HAP-1 (cell line): Measurements from ENCODE around the gene KHDRBS1.
"Not testable (repeated sequence)": the region's sequence is repeated elsewhere in the genome, so short reads cannot be mapped to it uniquely, and the experiment has no call there.

Experiments
- DNase-seq, 2 experiments: peaks; one replicate each; pipeline ENCODE4 v3.0.0-alpha.2; 2016 to 2020; ENCODE audit warnings: low spot score in 2 of 2
- H3K27me3 ChIP-seq: fragments of 250-450 bp; sonication (Bioruptor Pico); 2 replicates; pipeline ENCODE4 v1.5.1; 2020; ENCODE audit warnings: low read depth, mild to moderate bottlenecking, moderate library complexity
- H3K36me3 ChIP-seq: fragments of 250-450 bp; sonication (Bioruptor Pico); replicated peaks from 2 replicates; pipeline ENCODE4 v1.5.1; 2020; ENCODE audit warnings: mild to moderate bottlenecking
- H3K4me1 ChIP-seq: fragments of 250-450 bp; sonication (Bioruptor Pico); 2 replicates; pipeline ENCODE4 v1.5.1; 2020; ENCODE audit warnings: mild to moderate bottlenecking
- H3K4me3 ChIP-seq: fragments of 250-450 bp; sonication (Bioruptor Pico); 2 replicates; pipeline ENCODE4 v1.5.1; 2020; ENCODE audit warnings: mild to moderate bottlenecking, moderate library complexity
- H3K9me3 ChIP-seq: fragments of 250-450 bp; sonication (Bioruptor Pico); 2 replicates; pipeline ENCODE4 v1.5.1; 2020; ENCODE audit warnings: mild to moderate bottlenecking, moderate library complexity
- in situ Hi-C: fragments of 300-500 bp; cut with MboI; formaldehyde crosslinking; loops from 3 replicates; pipeline ENCODE4 v1.14.3; 2020; ENCODE audit warnings: low sequenced_read_pairs, inconsistent platforms, mixed read lengths

Gene KHDRBS1

DNA sequence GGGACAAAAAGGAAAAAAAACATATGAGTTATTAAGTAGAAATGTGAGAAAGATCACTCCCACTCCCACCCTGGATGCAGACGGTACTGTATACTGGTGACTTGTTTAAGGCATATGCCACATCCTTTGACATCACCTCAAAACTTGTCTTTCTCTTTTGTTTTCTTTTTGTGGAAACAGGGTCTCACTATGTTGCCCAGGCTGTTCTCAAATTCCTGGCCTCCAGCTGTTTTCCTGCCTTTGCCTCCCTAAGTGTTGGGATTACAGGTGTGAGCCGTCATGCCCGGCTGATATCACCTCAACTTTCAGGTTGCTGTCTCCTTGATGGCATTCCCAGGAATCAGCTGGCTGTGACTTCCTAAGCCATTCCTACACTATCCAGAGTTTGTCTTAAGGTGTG is 18.4 kb upstream of the KHDRBS1 start:
- no peaks in the 10 kb centered on the region for H3K9me3 ChIP-seq
- DNase-seq = no peak
- H3K36me3 ChIP-seq = no peaks in the 10 kb centered on the region
- H3K4me1 ChIP-seq = no peaks in the 10 kb centered on the region
- H3K27me3 ChIP-seq = no peaks in the 10 kb centered on the region; the same call in 1 of the 2 replicates
- H3K4me3 ChIP-seq = no peak overlapping the region
- in situ Hi-C loops = no loop called here

GRCh38 chr1:31996121-31996520 is 17.5 kb upstream of the KHDRBS1 start:
- in situ Hi-C loops, H3K4me1 ChIP-seq, DNase-seq, H3K36me3 ChIP-seq, H3K27me3 ChIP-seq, H3K4me3 ChIP-seq, H3K9me3 ChIP-seq: not testable (repeated sequence)

GRCh38 chr1:32001863-32002262 is 11.8 kb upstream of the KHDRBS1 start:
- Histone ChIP-seq H3K4me1 (no peaks in the 10 kb centered on the region), H3K4me3 (no peak overlapping the region), H3K36me3 (no peaks in the 10 kb centered on the region), H3K9me3 (no peaks in the 10 kb centered on the region), H3K27me3 (no peaks in the 10 kb centered on the region)
- DNase-seq = no peak
- in situ Hi-C loops = no loop called here

DNA sequence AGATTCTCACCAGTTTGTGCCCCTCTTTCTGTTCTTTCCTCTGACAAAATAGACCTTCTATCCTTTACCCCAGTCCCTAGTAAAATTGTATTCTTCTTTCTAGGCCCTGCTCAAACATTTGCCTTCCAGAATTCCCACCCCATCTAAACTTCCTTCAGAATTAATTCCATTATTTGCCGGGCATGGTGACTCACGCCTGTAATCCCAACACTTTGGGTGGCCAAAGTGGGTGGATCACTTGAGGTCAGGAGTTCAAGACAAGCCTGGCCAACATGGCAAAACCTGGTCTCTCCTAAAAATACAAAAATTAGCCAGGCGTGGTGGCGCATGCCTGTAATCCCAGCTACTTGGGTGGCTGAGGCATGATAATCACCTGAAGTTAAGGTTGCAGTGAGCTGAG is 11.4 kb upstream of the KHDRBS1 start:
- H3K36me3 ChIP-seq, H3K4me1 ChIP-seq, in situ Hi-C loops, H3K27me3 ChIP-seq, H3K4me3 ChIP-seq, H3K9me3 ChIP-seq, DNase-seq: not testable (repeated sequence)

DNA sequence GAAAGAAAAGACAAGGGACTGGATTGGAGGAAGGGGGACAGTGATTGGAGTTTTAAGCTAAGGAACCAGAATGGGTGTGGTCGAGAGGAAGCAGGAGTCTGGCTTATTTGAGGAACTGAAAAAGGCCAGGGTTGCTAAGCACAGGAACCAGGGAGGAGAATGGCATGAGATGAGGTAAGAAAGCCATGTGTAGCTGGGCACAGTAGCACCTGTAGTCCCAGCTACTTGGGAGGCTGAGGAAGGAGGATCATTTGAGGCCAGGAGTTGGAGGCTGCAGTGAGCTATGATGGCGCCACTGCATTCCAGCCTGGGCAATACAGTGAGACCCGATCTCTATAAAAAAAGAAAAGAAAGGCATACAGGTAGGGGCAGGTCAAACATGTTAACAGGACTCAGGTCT is 8.1 kb upstream of the KHDRBS1 start:
- Histone ChIP-seq H3K4me3 (no peak overlapping the region), H3K4me1 (no peaks in the 10 kb centered on the region), H3K27me3 (no peaks in the 10 kb centered on the region), H3K36me3 (no peaks in the 10 kb centered on the region), H3K9me3 (no peaks in the 10 kb centered on the region)
- in situ Hi-C loops = no loop called here
- no peak for DNase-seq

DNA sequence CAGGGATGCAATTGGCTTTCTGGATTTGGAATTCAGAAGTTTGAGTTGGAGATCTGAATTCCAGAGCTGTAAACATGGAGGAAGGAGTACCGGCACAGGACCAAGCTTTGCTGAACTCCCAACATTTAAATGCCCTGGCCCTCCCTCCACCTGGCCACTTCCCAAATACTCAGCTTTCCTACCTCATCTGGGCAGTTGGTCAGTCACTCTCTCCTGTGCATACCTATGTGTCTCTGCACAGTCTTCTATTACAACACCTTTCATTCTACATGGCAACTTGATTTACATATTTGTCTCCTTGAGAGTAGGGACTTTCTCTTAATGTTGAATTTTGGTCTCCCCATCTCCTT is 6.1 kb upstream of the KHDRBS1 start:
- Histone ChIP-seq H3K4me1 (no peaks in the 10 kb centered on the region), H3K9me3 (no peaks in the 10 kb centered on the region), H3K36me3 (no peaks in the 10 kb centered on the region), H3K4me3 (no peak overlapping the region), H3K27me3 (no peaks in the 10 kb centered on the region)
- in situ Hi-C loops = no loop called here
- DNase-seq = no peak

- no peak for DNase-seq
- H3K9me3 ChIP-seq = no peaks in the 10 kb centered on the region
- H3K27me3 ChIP-seq = no peaks in the 10 kb centered on the region
- H3K4me1 ChIP-seq = peaks cover under 1% of the 10 kb centered on the region; the same call in 1 of the 2 replicates
- in situ Hi-C loops = no loop called here
- H3K4me3 ChIP-seq = no peak overlapping the region
- peaks cover 13% of the 10 kb centered on the region for H3K36me3 ChIP-seq
Observed at GRCh38 chr1:32010246-32010645, 3.4 kb upstream of the KHDRBS1 start.

DNA sequence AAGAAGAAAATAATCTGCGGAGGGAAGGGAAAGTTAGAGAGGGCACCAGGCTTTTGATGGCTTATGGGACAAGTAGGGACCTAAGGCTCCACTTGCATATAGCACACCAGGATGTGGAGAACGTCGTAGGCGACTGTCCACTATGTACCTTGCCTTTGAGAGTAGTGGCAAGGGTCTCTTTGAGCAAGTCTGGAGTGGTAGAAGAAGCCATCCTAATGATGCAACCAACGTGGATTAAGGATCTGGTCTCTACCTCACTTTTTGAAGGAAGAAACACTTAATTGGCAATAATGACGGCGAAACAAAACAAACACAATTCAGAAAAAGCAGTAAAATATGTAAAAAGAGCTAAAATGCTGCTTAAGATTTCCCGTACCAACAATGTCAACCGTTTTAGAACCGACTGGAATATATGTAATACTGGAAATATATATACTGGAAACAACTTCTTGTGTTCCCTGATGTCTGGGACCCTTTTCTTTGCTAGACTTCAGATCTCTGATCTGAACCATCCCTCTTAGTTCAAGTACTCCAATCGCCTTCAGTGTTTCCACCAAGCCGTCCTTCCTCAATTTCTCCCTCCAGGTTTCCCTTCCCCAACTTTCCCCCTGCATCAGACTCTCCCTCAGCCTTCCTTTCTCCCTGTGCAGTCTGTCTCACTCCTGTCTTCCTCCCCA is 821 bp upstream of the KHDRBS1 start:
- no peak for DNase-seq
- H3K4me1 ChIP-seq = peaks cover 13% of the 10 kb centered on the region
- peak overlapping the region; percentile 99 for H3K4me3 ChIP-seq
- no peaks in the 10 kb centered on the region for H3K27me3 ChIP-seq
- H3K9me3 ChIP-seq = no peaks in the 10 kb centered on the region
- peaks cover 23% of the 10 kb centered on the region for H3K36me3 ChIP-seq
- in situ Hi-C loops = no loop called here

- in situ Hi-C loops = no loop called here
- Histone ChIP-seq H3K4me1 (peaks cover 21% of the 10 kb centered on the region), H3K27me3 (no peaks in the 10 kb centered on the region), H3K4me3 (peak overlapping the region; percentile 99), H3K36me3 (peaks cover 26% of the 10 kb centered on the region), H3K9me3 (no peaks in the 10 kb centered on the region)
- DNase-seq = peak in 1 of 2 experiments; percentile 71
Observed at GRCh38 chr1:32014199-32014947, 705 bp downstream of the KHDRBS1 start.

DNA sequence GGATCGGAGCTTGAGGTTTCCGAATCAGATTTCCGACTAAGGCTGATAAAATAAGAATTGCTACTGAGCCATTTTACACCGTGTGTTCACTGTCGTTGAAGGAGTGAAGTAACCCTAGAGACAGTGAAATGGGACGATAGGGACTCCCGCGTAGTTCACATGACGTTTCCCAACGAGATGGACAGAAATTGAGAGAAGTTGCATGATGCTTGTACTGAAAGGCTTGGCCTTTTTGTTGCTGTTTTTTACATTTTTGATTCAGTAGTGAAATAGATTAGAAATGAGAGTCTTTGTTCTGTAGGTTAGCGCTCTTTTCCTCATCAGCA is 1.2 kb downstream of the KHDRBS1 start:
- Histone ChIP-seq H3K4me3 (peak overlapping the region; percentile 99), H3K27me3 (no peaks in the 10 kb centered on the region), H3K9me3 (no peaks in the 10 kb centered on the region), H3K36me3 (peaks cover 26% of the 10 kb centered on the region), H3K4me1 (peaks cover 23% of the 10 kb centered on the region)
- DNase-seq = no peak
- in situ Hi-C loops = no loop called here

GRCh38 chr1:32020339-32020738 is 6.7 kb downstream of the KHDRBS1 start:
- H3K4me3 ChIP-seq = no peak overlapping the region
- no peaks in the 10 kb centered on the region for H3K9me3 ChIP-seq
- DNase-seq = no peak
- peaks cover 36% of the 10 kb centered on the region for H3K4me1 ChIP-seq
- in situ Hi-C loops = no loop called here
- peaks cover 32% of the 10 kb centered on the region for H3K36me3 ChIP-seq
- no peaks in the 10 kb centered on the region for H3K27me3 ChIP-seq

- in situ Hi-C loops, H3K27me3 ChIP-seq, DNase-seq, H3K4me3 ChIP-seq, H3K9me3 ChIP-seq: not testable (repeated sequence)
- H3K4me1 ChIP-seq = peaks cover 25% of the 10 kb centered on the region
- H3K36me3 ChIP-seq = peaks cover 26% of the 10 kb centered on the region
Observed at GRCh38 chr1:32021574-32022018, 7.9 kb downstream of the KHDRBS1 start.

DNA sequence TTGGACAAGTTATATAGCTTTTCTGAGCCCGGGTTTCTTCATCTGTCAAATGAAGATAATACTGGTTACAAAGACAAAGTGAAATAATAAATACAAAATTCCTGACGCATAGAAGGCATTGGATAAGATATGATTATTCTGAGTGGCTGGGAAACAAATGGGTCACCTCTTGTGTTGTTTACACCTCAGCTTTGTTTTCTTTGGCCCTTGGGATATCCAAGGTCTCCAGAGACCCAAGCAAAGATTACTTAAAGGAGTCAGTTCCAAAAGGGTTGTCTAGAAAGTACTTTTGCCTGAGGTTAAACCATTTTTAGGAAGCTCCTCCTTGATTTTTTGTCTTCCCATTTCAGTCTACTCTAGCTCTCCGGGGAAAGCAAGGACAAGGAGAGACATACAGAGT is 9.7 kb downstream of the KHDRBS1 start:
- in situ Hi-C loops = no loop called here
- H3K27me3 ChIP-seq = no peaks in the 10 kb centered on the region
- peaks cover 19% of the 10 kb centered on the region for H3K36me3 ChIP-seq
- H3K9me3 ChIP-seq = no peaks in the 10 kb centered on the region
- no peak for DNase-seq
- no peak overlapping the region for H3K4me3 ChIP-seq
- peaks cover 25% of the 10 kb centered on the region for H3K4me1 ChIP-seq

- H3K4me1 ChIP-seq = peaks cover 17% of the 10 kb centered on the region; the same call in 1 of the 2 replicates
- H3K9me3 ChIP-seq = no peaks in the 10 kb centered on the region
Observed at GRCh38 chr1:32025515-32025914, 11.8 kb downstream of the KHDRBS1 start.

More at GRCh38 chr1:32025515-32025914, 11.8 kb downstream of the KHDRBS1 start:
- no peak overlapping the region for H3K4me3 ChIP-seq
- in situ Hi-C loops = no loop called here
- no peak for DNase-seq
- no peaks in the 10 kb centered on the region for H3K27me3 ChIP-seq
- peaks cover 22% of the 10 kb centered on the region for H3K36me3 ChIP-seq
